Mucosa of rectum (tissue), 2 donors: Measurements from ENCODE around the gene PAX7.

Experiments used
- H3K27ac ChIP-seq, 2 donors: one replicate each; pipeline ENCODE4 v1.7.0; 2013; ENCODE audit warnings: inconsistent platforms in 2 of 2, low read depth in 2 of 2, low read length in 2 of 2
- H3K27me3 ChIP-seq, 2 donors: one replicate each; pipeline ENCODE4 v1.7.0; 2013; ENCODE audit warnings: low read length in 2 of 2; ENCODE audit not compliant: control insufficient read depth in 2 of 2, insufficient read depth in 2 of 2
- H3K36me3 ChIP-seq, 2 donors: one replicate each; pipeline ENCODE4 v1.7.0; 2013; ENCODE audit warnings: low read length in 2 of 2; ENCODE audit not compliant: control insufficient read depth in 2 of 2, insufficient read depth in 2 of 2
- H3K4me1 ChIP-seq, 2 donors: one replicate each; pipeline ENCODE4 v1.7.0; 2013; ENCODE audit warnings: low read length in 2 of 2, mild to moderate bottlenecking in 1 of 2; ENCODE audit not compliant: control insufficient read depth in 2 of 2, insufficient read depth in 2 of 2
- H3K4me3 ChIP-seq, 2 donors: one replicate each; pipeline ENCODE4 v1.7.0; 2013; ENCODE audit warnings: low read length in 2 of 2
- H3K9ac ChIP-seq, 2 donors: one replicate each; pipeline ENCODE4 v1.7.0; 2013; ENCODE audit warnings: low read length in 2 of 2, low read depth in 1 of 2, mild to moderate bottlenecking in 1 of 2
- H3K9me3 ChIP-seq, 2 donors: one replicate each; pipeline ENCODE4 v1.7.0; 2013; ENCODE audit warnings: low read length in 2 of 2; ENCODE audit not compliant: control insufficient read depth in 2 of 2
- donor health status: healthy.
- donor health status: Normal muscosa, but diverticular disease.

PAX7 gene

DNA sequence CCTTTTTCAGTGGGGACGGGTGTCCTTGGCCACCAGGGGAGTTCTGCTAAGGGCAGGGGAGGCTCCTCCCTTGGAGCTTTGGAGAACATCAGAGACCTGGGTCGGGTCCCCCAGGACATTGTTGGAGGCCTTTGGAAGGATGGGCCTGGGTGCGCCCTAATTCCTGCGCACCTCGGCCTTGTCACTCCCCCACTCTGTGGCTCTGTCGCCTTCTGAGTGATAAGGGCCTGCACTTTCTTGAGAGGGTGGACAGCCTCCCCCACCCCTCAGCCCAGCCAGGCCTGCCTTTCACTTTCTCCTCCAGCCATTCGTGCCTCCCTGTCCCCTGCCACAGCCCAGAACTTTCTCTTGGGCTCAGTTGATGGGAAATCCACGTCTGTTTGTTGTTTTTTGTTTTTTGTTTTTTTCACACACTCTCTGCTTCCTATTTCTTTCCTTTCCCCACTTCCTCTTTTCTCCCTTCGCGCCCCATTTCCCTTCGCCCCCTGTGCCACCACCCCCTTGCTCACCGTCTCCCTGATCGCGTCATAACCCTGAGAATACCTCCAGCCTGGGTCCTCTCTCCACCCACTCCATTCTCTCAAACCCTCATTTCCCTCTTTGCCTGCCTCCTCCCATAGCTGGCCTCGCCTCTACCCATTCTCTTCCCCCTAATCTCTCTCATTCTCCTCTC lies 85.6 kb downstream of the PAX7 start:
- Histone ChIP-seq H3K9me3 (no peaks in the 10 kb centered on the region), H3K4me3 (no peak overlapping the region), H3K4me1 (no peaks in the 10 kb centered on the region), H3K27ac (no peak overlapping the region), H3K36me3 (no peaks in the 10 kb centered on the region), H3K9ac (no peak overlapping the region), H3K27me3 (peaks cover 21 to 33% of the 10 kb centered on the region in 2 donors)

DNA sequence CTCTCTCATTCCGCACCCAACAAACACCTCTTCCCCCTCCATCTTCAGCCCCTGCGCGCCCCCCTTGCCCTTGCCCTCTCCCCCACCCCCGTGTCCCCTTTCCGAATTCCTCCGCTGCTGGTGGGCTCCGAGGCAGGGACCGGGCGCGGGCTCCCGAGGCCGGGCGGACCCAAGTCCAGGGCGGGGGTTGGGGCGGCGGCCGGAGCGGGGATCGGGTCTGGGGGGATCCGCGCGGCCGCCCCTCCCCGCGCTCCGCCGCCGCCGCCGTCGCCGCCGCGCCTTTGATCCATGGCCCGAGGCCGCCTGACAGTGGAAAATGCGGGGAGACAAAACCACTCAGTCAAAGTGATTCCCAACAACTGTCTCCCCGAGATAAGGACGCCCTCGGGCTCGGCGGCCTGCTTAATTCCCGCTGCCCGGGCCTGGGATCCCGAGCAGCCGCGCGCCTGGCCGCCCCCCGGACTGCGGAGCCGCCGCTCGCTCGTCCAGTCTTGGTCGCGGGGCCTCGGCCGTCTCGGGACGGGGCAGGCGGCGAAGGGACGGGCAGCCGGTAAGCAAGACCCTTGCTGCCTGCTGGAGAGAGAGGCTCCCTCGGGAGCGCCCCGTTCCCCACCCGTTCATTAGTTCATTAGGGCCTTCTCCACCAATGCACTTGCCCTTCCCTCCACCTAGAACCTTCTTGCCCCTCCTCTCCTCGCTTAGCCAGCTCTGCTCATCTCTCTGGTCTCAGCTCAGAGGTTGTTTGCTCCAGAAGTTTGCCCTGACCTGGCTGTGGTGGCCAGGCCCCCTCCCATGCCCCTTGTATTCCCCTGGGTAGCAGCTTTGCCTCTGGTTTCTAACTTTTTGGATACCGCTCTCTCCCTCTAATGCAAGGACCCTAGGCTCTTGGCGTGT lies 86.4 kb downstream of the PAX7 start:
- H3K9ac ChIP-seq = no peak overlapping the region
- peaks cover 20 to 33% of the 10 kb centered on the region in 2 donors for H3K27me3 ChIP-seq
- no peaks in the 10 kb centered on the region for H3K9me3 ChIP-seq
- H3K4me3 ChIP-seq = no peak overlapping the region
- no peaks in the 10 kb centered on the region for H3K36me3 ChIP-seq
- no peak overlapping the region for H3K27ac ChIP-seq
- H3K4me1 ChIP-seq = no peaks in the 10 kb centered on the region

DNA sequence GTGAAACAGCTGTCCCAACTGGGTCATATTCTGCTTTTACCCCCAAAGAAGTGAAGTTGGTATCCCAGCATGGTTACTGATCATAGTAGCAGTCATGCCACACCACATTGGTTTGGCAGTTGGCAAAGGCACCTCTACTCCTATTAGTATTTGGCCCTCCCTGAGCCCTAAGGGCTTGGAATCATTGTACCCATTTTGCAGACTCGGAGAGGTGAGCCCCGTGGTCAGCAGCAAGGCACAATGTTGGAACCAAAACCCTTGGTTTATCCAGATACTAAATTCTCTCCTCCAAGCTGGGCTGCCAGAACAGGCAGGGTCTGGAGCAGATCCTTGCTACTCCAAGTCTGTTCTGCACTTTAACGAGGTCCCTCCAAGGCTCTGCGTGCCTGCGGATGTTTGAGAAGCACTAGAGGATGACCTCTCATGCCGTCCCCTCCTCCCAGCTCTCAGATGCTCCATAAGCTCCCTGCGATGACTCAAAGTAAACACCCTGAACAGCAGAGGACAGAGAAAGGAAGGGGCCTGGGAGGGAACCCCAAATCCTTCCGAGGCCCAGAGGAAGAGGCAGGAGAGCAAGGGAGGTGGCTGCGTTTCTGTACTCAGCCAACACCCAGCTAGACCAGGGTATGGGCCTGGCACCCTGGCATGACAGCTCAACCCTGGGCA lies 89.3 kb downstream of the PAX7 start:
- no peak overlapping the region for H3K9ac ChIP-seq
- no peaks in the 10 kb centered on the region for H3K36me3 ChIP-seq
- H3K27me3 ChIP-seq = peaks cover 29 to 31% of the 10 kb centered on the region in 2 donors
- no peaks in the 10 kb centered on the region for H3K4me1 ChIP-seq
- no peak overlapping the region for H3K4me3 ChIP-seq
- no peaks in the 10 kb centered on the region for H3K9me3 ChIP-seq
- no peak overlapping the region for H3K27ac ChIP-seq

DNA sequence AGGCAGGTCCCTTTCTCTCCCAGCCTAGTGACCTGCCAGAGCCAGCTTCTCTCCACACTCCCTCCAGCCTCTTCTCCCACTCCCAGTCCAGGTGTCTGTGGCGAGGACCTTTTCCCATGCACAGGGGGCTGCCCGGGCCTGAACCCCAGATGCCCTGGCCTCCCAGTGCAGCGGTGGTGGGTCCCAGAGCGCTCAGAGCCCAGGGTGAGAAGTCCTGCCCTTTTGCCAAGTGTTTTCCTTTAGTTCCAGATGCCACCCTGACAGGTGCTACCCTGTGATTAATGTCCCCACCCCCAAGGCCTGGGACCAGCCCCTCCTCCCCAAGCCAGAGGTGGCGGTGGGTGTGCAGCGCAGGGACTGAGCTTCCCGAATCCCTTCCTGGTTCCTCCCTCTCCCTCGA lies 90.4 kb downstream of the PAX7 start:
- Histone ChIP-seq H3K4me3 (no peak overlapping the region), H3K9ac (no peak overlapping the region), H3K9me3 (no peaks in the 10 kb centered on the region), H3K36me3 (no peaks in the 10 kb centered on the region), H3K27me3 (peaks cover 24 to 26% of the 10 kb centered on the region in 2 donors), H3K27ac (no peak overlapping the region), H3K4me1 (no peaks in the 10 kb centered on the region)

DNA sequence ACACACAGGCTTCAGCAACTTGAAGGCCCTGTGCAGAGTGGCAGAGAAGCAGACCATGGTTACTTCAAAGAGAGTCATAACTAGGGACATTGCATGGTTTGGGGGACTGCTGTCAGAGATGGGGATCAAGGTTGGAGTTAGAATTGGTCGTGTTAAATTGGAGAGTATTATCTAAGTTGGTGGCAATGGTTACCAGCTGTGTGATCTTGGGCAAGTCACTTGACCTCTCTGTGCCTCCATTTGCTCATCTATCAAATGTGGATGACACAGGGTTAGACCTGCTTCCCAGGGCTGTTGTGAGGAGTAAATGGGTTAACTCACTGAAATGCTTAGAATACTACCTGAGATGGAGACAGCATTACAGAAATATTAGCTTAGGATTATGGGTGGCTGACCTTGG lies 91.1 kb downstream of the PAX7 start:
- peaks cover 20 to 28% of the 10 kb centered on the region in 2 donors for H3K27me3 ChIP-seq
- no peak overlapping the region for H3K9ac ChIP-seq
- H3K36me3 ChIP-seq = no peaks in the 10 kb centered on the region
- H3K4me3 ChIP-seq = no peak overlapping the region
- no peaks in the 10 kb centered on the region for H3K9me3 ChIP-seq
- no peaks in the 10 kb centered on the region for H3K4me1 ChIP-seq
- no peak overlapping the region for H3K27ac ChIP-seq

DNA sequence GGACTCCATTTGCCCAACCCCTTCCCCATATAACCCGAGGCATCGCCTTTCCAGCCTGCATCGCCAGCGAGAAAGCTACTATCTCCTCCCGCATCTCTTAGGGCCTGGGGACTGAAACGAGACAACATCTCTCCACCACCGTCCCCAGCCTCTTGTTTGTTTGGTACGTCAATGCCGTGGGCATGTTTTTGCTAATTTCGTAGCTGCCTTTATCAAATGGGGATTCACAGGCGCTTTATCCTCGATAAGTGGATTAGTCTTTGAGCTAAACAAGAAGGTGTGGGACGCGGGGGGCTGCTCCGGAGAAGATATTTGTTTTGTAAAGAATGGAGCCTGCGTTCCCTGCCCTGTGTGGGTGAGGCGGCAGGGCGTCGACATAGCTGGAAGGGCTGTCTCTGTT lies 91.6 kb downstream of the PAX7 start:
- H3K4me3 ChIP-seq = no peak overlapping the region
- H3K36me3 ChIP-seq = no peaks in the 10 kb centered on the region
- no peaks in the 10 kb centered on the region for H3K4me1 ChIP-seq
- H3K9me3 ChIP-seq = no peaks in the 10 kb centered on the region
- no peak overlapping the region for H3K27ac ChIP-seq
- no peak overlapping the region for H3K9ac ChIP-seq
- H3K27me3 ChIP-seq = peaks cover 19 to 32% of the 10 kb centered on the region in 2 donors

DNA sequence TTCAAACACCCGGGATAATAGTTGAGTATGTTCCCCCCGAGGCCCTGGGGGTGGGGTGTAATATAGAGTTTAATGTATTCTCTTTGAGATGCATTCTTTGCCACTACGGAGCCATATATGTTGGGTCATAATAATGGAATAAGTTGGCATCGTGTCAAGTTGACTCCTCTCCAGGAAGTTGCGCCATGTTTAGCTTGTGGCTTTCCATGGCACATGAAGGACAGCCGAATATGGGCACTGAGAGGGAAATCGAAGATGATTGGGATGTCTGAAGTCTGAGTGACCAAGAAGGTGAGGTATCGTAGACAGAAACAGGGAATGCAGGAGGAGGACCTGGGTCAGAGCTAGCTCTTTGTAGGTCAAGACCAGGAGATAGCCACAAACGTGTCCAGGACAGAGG lies 92.6 kb downstream of the PAX7 start:
- H3K36me3 ChIP-seq = no peaks in the 10 kb centered on the region
- no peak overlapping the region for H3K9ac ChIP-seq
- H3K27ac ChIP-seq = no peak overlapping the region
- H3K4me1 ChIP-seq = no peaks in the 10 kb centered on the region
- H3K9me3 ChIP-seq = no peaks in the 10 kb centered on the region
- H3K27me3 ChIP-seq = peaks cover 13 to 31% of the 10 kb centered on the region in 2 donors
- H3K4me3 ChIP-seq = no peak overlapping the region

DNA sequence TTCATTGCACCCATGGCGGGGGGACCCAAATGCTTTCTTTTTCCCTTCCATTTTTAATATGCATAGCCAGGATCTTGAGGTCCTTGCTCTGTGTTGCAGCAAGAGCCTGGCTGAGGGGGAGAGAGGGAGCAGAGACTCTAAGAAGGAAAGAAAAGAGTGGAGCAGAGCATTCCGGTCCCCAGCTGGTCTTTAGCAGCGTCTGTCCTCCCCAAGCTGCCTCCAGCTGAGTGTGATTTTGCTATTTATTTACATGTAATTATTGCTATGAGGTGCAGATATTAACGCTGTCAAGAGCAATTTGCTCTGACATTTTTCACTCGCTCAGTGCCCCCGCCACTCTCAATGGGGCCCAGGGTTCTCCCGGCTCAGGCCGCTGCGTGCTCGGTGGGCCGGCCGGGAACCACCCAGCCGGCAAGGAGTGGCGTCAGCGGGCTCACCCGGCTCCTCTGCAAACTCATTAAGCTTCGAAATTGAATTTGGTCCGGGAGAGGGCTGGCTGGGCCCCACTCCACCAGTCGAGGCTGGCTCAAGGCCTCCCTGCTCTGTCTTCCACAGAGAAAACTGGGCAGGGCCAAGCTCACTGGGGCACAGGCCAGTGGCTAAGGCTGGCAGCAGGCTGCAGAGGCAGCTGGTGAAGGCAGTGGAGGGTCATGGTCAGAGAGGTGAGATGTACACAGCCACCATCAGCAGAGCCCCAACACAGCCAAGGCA lies 93.2 kb downstream of the PAX7 start:
- Histone ChIP-seq H3K27ac (no peak overlapping the region), H3K9ac (no peak overlapping the region), H3K27me3 (peaks cover 13 to 32% of the 10 kb centered on the region in 2 donors), H3K9me3 (no peaks in the 10 kb centered on the region), H3K36me3 (no peaks in the 10 kb centered on the region), H3K4me3 (no peak overlapping the region), H3K4me1 (no peaks in the 10 kb centered on the region)

DNA sequence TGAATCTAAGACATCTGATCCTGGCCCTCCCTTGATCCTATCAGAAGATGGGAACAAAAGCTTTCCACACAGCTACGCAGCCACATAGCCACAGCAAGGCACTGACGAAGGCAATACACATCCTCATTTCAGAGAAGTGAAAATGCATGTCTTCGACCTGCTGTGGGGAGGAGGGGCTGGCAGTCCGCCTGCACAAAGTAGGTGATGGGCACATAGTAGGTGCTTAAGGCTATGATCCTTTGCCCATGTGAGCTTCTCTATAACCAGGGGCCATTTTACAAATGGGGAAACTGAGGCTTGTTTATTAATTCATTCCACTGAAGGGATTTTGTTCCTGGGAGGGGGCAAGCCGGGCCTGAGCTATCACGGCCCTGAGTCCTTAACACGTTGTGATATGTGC lies 94.2 kb downstream of the PAX7 start:
- Histone ChIP-seq H3K27me3 (peaks cover 13 to 26% of the 10 kb centered on the region in 2 donors), H3K27ac (no peak overlapping the region), H3K9me3 (no peaks in the 10 kb centered on the region), H3K4me3 (no peak overlapping the region), H3K36me3 (no peaks in the 10 kb centered on the region), H3K9ac (no peak overlapping the region), H3K4me1 (no peaks in the 10 kb centered on the region)
